Stimulated activated CD8-positive, alpha-beta memory T cell treated with anti-CD3 and anti-CD28 coated beads, Interleukin-7, amount 100 ng/mL, for 4 hours (primary cell): ENCODE data around the gene HOXB6.

ENCODE experiments used
- DNase-seq, 2 donors: peaks; one replicate each; pipeline ENCODE4 v3.0.0-alpha.2; 2020; ENCODE audit warnings: low read depth in 2 of 2

The HOXB6 gene

GRCh38 chr17:48609759-48610281 is 5.0 kb upstream of the HOXB6 start:
- DNase-seq: no peak

- no peak for DNase-seq
These were observed 4.2 kb upstream of the HOXB6 start for GRCh38 chr17:48609033-48609432.

- DNase-seq: no peak
These were observed 3.7 kb upstream of the HOXB6 start for GRCh38 chr17:48608494-48608834.

GRCh38 chr17:48606892-48607614 is 2.3 kb upstream of the HOXB6 start:
- DNase-seq: no peak

- no peak for DNase-seq
These were observed 1.5 kb upstream of the HOXB6 start for GRCh38 chr17:48605991-48606891.

GRCh38 chr17:48605409-48605919 is 678 bp upstream of the HOXB6 start:
- no peak for DNase-seq

- no peak for DNase-seq
These were observed 622 bp downstream of the HOXB6 start for GRCh38 chr17:48603959-48604769.

- DNase-seq: no peak
These were observed 3.0 kb downstream of the HOXB6 start for GRCh38 chr17:48601539-48602425.

GRCh38 chr17:48601207-48601538 is 3.6 kb downstream of the HOXB6 start:
- DNase-seq: no peak

GRCh38 chr17:48600244-48601098 is 4.3 kb downstream of the HOXB6 start:
- no peak for DNase-seq

- DNase-seq: no peak
These were observed 5.4 kb downstream of the HOXB6 start for GRCh38 chr17:48599354-48599753.

GRCh38 chr17:48598736-48599135 is 6.0 kb downstream of the HOXB6 start:
- DNase-seq: no peak

GRCh38 chr17:48597778-48598631 is 6.8 kb downstream of the HOXB6 start:
- DNase-seq: no peak

GRCh38 chr17:48597528-48597777 is 7.3 kb downstream of the HOXB6 start:
- DNase-seq: no peak

- DNase-seq: no peak
These were observed 7.9 kb downstream of the HOXB6 start for GRCh38 chr17:48596735-48597527.

GRCh38 chr17:48596000-48596734 is 8.6 kb downstream of the HOXB6 start:
- no peak for DNase-seq

GRCh38 chr17:48595278-48595999 is 9.3 kb downstream of the HOXB6 start:
- no peak for DNase-seq
